Mesodermal cell (in vitro differentiated cells): ENCODE results near the gene MACROD2.

Experiments
- H3K27ac ChIP-seq: 2 replicates; pipeline ENCODE4 v1.7.0; 2013; ENCODE audit warnings: mild to moderate bottlenecking, low read depth, low read length, moderate library complexity; ENCODE audit not compliant: severe bottlenecking
- H3K36me3 ChIP-seq: 2 replicates; pipeline ENCODE4 v1.7.1; 2013; ENCODE audit warnings: mild to moderate bottlenecking, low read length, moderate library complexity; ENCODE audit not compliant: control insufficient read depth, insufficient read depth
- H3K4me1 ChIP-seq: one replicate; pipeline ENCODE4 v1.7.1; 2013; ENCODE audit warnings: mild to moderate bottlenecking, low read length; ENCODE audit not compliant: insufficient read depth, control insufficient read depth, poor library complexity, severe bottlenecking
- H3K4me3 ChIP-seq: 2 replicates; pipeline ENCODE4 v1.7.0; 2013; ENCODE audit warnings: low read length, control low read depth, mild to moderate bottlenecking; ENCODE audit not compliant: insufficient read depth, poor library complexity, severe bottlenecking; ENCODE audit errors: extremely low read depth
- H3K9me3 ChIP-seq: 2 replicates; pipeline ENCODE4 v1.7.1; 2013; ENCODE audit warnings: mild to moderate bottlenecking, low read length, moderate library complexity; ENCODE audit not compliant: control insufficient read depth
- WGBS, 2 experiments: methylation state at CpG; one replicate each; pipeline ENCODE4 v1.1.5; 2013; ENCODE audit warnings: missing lambda C conversion rate in 2 of 2; ENCODE audit not compliant: insufficient coverage in 2 of 2; 5-methylcytosine and 5-hydroxymethylcytosine counted together

Gene MACROD2

DNA sequence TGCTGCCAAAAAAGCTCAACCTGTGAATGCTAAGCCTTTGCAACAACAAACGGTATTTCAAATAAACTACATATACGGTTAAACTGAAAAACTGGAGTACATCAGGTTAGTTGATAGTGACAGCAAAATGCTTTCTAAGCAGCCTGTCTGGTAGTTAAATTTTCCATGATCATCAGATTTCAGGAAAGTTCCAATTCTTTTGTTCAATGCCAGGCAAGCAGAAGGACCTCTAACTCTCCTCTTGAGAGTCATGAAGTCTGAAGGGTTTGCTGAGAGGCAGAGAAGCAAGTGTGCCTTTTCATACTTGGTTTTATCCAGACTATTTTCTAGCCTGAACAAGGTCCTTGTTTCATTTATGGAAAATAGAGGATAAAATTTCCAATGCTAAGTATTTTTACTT is 337.6 kb downstream of the MACROD2 start:
- H3K36me3 ChIP-seq = peaks cover 12% of the 10 kb centered on the region
- WGBS, 2 experiments = 80% methylated on average over 1 of the region's 2 CpGs; no CpG with 5 or more reads in 1 of the 2 experiments
- peak overlapping the region; percentile 56 for H3K4me3 ChIP-seq
- no peaks in the 10 kb centered on the region for H3K9me3 ChIP-seq
- H3K27ac ChIP-seq = no peak overlapping the region
- peaks cover 5% of the 10 kb centered on the region for H3K4me1 ChIP-seq

DNA sequence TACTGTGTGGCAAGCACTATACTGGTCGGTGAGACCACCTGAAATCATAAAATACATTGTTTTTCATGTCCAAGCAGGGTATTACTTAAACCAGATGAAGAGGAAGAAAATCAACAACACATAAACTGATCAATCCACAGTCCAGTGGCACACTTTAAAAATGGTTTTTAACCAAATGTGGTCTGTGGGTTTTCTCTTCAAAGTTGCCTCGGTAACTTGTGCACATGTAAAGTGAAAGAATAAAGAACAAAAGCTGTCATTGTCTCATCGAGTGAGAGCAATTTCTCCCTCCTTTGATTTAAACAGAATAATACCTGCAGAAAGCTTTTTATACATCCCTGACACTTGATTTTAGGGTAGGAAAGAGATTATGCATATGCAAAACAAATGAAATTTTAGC is 338.4 kb downstream of the MACROD2 start:
- H3K9me3 ChIP-seq = no peaks in the 10 kb centered on the region
- no CpG with 5 or more reads among the region's 3 CpGs for WGBS, 2 experiments
- H3K27ac ChIP-seq = peak overlapping the region; percentile 11
- peak overlapping the region; percentile 56 for H3K4me3 ChIP-seq
- peaks cover 5% of the 10 kb centered on the region for H3K4me1 ChIP-seq
- peaks cover 8% of the 10 kb centered on the region for H3K36me3 ChIP-seq

DNA sequence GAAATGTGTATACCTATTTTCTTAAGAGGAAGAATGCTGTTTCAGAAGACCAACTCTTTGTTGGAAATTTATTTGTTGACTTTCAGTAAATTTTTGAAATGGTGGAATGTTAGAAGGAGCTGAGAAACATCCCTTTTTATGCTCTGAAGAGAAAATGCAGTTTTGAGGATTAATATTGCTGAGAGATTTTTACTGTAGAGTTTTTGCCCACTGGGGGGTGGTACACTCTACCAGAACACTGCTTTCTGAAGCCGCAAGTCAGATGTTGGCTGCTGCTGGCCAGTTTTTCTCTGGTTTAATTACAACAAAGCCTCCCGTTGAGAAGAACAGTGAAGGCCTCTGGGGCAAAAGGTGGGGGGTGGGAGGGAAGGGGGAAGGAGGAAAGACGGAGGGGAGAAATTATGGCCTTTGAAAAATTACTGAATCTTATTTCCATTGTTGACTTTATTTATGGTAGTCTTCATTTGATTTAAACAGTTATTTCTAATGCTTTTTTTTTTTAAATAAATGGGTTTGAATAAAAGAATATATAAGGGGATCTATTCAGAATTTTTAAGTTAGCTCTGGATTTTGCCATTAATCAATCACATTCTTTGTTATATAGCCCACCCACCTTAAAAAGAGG is 339.1 kb downstream of the MACROD2 start:
- Histone ChIP-seq H3K4me1 (peaks cover 5% of the 10 kb centered on the region), H3K27ac (peak overlapping the region; percentile 6), H3K9me3 (no peaks in the 10 kb centered on the region), H3K4me3 (peak overlapping the region; percentile 56), H3K36me3 (peaks cover 8% of the 10 kb centered on the region)
- no CpG with 5 or more reads among the region's 3 CpGs for WGBS, 2 experiments

DNA sequence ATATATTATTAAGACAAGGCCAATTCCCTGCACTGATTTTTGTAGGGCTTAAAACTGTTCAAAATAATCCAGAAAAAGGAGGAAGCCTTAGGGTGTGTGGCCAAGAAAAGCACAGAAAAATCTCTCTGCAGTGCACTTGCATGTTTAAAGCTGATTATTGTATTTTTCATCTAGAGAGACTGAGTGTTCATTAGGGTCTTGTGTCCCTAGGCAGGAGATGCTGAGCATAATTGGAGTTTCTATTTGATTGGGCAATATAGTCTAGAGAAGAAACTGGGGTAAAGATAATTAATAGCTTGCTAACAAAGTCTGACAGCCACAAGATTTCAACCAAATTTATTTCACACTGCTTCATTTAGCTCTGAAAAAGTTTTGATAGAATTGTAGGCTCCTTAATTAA is 339.7 kb downstream of the MACROD2 start:
- H3K27ac ChIP-seq = no peak overlapping the region
- H3K4me3 ChIP-seq = peak overlapping the region; percentile 56
- H3K36me3 ChIP-seq = peaks cover 6% of the 10 kb centered on the region
- no peaks in the 10 kb centered on the region for H3K9me3 ChIP-seq
- H3K4me1 ChIP-seq = peaks cover 5% of the 10 kb centered on the region

DNA sequence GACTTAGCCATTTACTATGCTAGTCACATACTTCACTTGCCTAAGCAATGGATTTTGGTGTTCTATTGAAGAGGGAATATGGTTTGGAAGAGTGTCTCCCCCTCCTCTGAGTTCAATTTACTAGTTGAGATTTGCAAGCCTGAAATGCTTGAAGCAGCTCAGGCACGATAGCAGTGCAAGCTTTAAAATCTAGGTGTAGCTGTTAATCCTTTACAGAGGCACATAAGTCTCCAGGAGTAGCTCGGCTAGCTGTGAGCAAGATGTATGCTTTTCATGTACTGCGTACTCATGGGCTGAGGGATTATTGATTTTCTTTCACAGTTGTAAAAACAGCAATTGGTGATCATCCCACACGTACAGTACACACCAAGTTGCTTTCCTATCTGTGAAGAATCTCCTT is 341.4 kb downstream of the MACROD2 start:
- 20 to 44% methylated on average over 1 to 4 of the region's 4 CpGs for WGBS, 2 experiments
- no peaks in the 10 kb centered on the region for H3K9me3 ChIP-seq
- peaks cover 5% of the 10 kb centered on the region for H3K4me1 ChIP-seq
- peaks cover 4% of the 10 kb centered on the region for H3K36me3 ChIP-seq
- H3K4me3 ChIP-seq = peak overlapping the region; percentile 56
- H3K27ac ChIP-seq = peak overlapping the region; percentile 85

DNA sequence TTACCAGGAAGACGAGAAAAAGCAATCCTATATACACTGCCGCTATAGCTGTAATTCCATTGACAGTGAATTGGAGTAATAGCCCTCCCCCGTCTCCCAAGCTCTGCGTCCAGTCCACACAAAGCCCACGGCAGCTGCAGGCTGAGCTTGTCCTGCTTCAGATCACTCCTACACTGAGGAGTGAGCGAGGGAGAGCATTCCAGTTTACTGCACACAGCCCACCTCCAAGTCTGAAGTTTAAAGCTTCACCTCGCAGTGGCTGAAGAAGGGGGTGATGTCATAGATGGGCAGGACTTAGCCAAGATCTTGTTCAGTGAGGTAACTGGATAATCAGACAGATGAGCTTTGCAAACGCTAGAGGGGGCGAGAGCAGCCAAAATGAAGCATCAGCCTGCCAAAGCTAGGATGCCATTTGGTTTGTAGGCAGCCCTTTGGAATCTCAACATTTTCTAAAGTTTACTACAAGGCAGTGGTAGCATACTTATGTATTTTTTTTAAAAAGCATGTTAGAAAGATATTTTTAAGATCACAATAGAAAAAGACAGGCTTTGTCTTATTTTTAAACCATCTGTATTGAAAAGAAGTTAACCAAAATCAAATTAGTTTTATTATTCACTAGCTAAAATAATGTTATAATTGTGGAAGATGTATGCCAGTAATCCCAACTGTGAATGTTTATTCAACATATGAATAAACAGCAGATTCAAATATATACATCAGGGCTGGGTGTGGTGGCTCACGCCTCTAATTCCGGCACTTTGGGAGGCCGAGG is 342.3 kb downstream of the MACROD2 start, which contains the start of gene FLRT3:
TSS of gene FLRT3 (minus strand) at position 213 of the 772 bp plus-strand sequence. CDS start 10,106 bp downstream, outside the sequence.
- 29 to 48% methylated on average over 5 to 7 of the region's 12 CpGs for WGBS, 2 experiments
- Histone ChIP-seq H3K4me3 (peak within 1 kb of the TSS; percentile 56), H3K4me1 (peaks cover 5% of the 10 kb centered on the region), H3K27ac (peak within 1 kb of the TSS; percentile 85), H3K36me3 (peaks cover 4% of the 10 kb centered on the region), H3K9me3 (no peaks in the 10 kb centered on the region)

DNA sequence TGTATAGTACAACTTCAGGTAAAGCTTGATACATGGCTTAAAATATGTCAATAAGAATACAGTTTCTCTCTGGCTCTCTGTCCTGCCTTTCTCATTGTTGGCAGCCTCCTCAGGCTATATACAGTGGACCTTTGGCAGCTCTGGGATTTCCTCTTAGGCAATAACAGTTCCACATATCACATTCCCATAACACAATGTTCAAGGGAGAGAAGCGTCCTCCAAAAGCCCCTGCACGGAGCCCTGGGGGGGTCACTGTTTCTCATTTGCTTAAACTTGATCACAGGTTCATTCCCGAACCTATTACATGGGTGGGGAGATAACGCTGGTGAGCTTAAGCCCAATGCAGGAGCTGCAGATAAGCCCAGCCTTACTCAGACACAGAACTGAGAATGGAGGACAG is 346.5 kb downstream of the MACROD2 start:
- H3K4me3 ChIP-seq = no peak overlapping the region
- no peaks in the 10 kb centered on the region for H3K9me3 ChIP-seq
- no peaks in the 10 kb centered on the region for H3K36me3 ChIP-seq
- H3K4me1 ChIP-seq = no peaks in the 10 kb centered on the region
- 79% methylated on average over 3 of the region's 4 CpGs; no CpG with 5 or more reads in 1 of the 2 experiments for WGBS, 2 experiments
- H3K27ac ChIP-seq = no peak overlapping the region

DNA sequence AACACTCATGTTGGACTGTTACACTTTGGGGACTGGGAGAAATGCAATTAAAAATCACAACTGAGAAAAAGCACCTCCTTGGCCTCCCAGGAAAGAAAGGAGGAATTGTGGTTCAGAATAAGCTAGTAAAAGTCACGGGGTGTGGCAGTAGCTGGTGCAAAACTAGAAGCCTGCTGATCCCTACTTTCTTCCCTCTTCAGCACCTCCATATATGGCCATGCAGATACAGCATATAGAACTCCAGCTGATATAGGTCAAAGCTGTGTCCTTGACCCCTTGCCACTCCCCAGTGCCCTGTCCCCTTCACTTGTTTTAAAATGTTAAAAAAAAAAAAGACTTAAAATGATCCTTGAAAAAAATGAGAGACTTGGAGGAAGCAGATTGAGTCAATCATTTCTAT is 347.6 kb downstream of the MACROD2 start:
- no peaks in the 10 kb centered on the region for H3K36me3 ChIP-seq
- H3K4me1 ChIP-seq = no peaks in the 10 kb centered on the region
- H3K27ac ChIP-seq = no peak overlapping the region
- no peak overlapping the region for H3K4me3 ChIP-seq
- 80% methylated on average over 1 of the region's 1 CpG; no CpG with 5 or more reads in 1 of the 2 experiments for WGBS, 2 experiments
- H3K9me3 ChIP-seq = no peaks in the 10 kb centered on the region

DNA sequence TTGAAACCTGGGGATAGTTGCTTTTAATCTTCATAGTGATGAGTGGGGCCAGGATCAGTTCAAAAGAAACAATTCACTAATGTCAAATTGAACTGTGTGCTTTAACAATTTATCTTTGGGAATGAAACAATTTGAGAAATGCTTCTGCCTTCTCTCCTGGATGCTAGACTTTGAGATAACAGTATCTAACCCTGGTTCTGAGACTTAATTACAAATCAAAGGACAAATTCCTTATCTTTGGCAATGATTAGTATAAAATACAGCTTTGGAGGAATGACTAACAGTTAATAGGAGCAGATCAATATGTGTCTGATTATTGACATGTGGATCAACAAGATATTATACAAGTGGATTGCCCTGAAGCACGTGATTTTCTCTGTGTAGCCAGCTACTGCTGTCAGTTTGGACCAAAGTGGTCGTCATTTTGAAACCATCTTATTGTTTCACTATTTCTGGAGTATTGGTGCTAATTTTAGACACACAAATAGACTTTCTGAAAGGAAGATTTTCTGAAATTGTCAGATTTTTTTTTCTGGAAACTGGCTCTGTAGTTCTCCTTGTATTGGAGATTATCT is 348.3 kb downstream of the MACROD2 start:
- H3K36me3 ChIP-seq = no peaks in the 10 kb centered on the region
- no peak overlapping the region for H3K27ac ChIP-seq
- H3K4me1 ChIP-seq = no peaks in the 10 kb centered on the region
- H3K9me3 ChIP-seq = no peaks in the 10 kb centered on the region
- no peak overlapping the region for H3K4me3 ChIP-seq
- WGBS, 2 experiments = 80% methylated on average over 1 of the region's 2 CpGs; no CpG with 5 or more reads in 1 of the 2 experiments

DNA sequence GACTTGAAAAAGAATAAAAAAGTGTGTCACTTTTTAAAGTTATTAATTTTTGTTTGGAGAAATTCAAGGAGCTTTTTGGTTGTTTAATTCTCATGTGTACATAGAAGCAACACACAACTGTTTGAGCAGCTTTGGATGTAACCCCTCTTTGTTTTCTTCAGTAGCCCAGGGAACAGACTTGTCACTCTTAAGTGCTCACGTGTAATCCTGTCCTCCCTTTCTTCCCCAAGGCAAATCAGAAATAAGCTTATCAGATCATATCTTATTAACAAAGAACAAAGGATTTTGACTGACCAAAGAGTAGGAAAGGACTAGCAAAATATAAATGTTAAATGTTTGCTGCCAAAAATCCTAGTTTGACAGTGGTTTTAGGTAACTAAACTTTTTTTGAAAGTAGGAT is 349.4 kb downstream of the MACROD2 start:
- H3K4me1 ChIP-seq = no peaks in the 10 kb centered on the region
- H3K4me3 ChIP-seq = no peak overlapping the region
- H3K9me3 ChIP-seq = no peaks in the 10 kb centered on the region
- 80% methylated on average over 1 of the region's 1 CpG; no CpG with 5 or more reads in 1 of the 2 experiments for WGBS, 2 experiments
- peak overlapping the region; percentile 32 for H3K27ac ChIP-seq
- no peaks in the 10 kb centered on the region for H3K36me3 ChIP-seq
